ENCODE data around the gene ACAA1. TPM values are rescaled to one million over a fixed set of nuclear protein-coding genes. Genes with fewer than 3 reads are reported as not detected.

The ACAA1 gene
- total and polyA plus RNA-seq, 2 of the 4 experiments (the other 2 are of a cell fraction) = 30.8 to 62.4 TPM

GRCh38 chr3:38098376-38098723 lies 38.6 kb downstream of the ACAA1 start:
- peaks cover 65% of the 10 kb centered on the region for H3K27me3 ChIP-seq (ENCODE audit: control insufficient read depth, insufficient read depth, low read length)
- H4K8ac ChIP-seq (ENCODE audit: low read depth in 2 of 2, low read length in 2 of 2) = no peak overlapping the region
- H3K14ac ChIP-seq (replicated peaks; ENCODE audit: low read depth, low read length) = no peak overlapping the region
- H3K23ac ChIP-seq (ENCODE audit: low read depth, low read length) = no peak overlapping the region
- POLR2A ChIA-PET (ENCODE audit: unreplicated experiment) = no interaction called here
- no peaks in the 10 kb centered on the region for H3K9me1 ChIP-seq (ENCODE audit: insufficient read depth, low read length)
- BruUV-seq (replicated peaks) = no TSS peak
- no peak overlapping the region for H3K4me3 ChIP-seq (ENCODE audit: insufficient read depth, low read depth, low read length)
- TF ChIP-seq RAD21 (IDR thresholded peaks at IDR 0.05; ENCODE audit: low read length) = no peak
- TF ChIP-seq MAZ (IDR thresholded peaks at IDR 0.05; ENCODE audit: borderline replicate concordance, low read depth, low read length) = no peak
- no peak for TF ChIP-seq CHD1 (IDR thresholded peaks at IDR 0.05; ENCODE audit: low read depth, low read length)
- no peak for TF ChIP-seq FOS (IDR thresholded peaks at IDR 0.05; ENCODE audit: low read depth, low read length)
- no peak for TF ChIP-seq POLR2A (IDR thresholded peaks at IDR 0.05; ENCODE audit: low read depth, low read length)
- no peak for TF ChIP-seq NFE2L2 (IDR thresholded peaks at IDR 0.05; ENCODE audit: low read depth, low read length)
- TF ChIP-seq RFX5 (IDR thresholded peaks at IDR 0.05; ENCODE audit: low read depth, low read length) = no peak
- no peak overlapping the region for H3K56ac ChIP-seq (ENCODE audit: extremely low read depth, insufficient read depth, low read length)
- DNase-seq = no peak
- H3K9ac ChIP-seq (ENCODE audit: low read depth, low read length) = no peak overlapping the region
- no peak overlapping the region for H2BK5ac ChIP-seq (ENCODE audit: low read depth, low read length, poor library complexity, severe bottlenecking)
- H4K20me1 ChIP-seq (ENCODE audit: insufficient read depth, low read length) = no peaks in the 10 kb centered on the region; the same call in 1 of the 2 replicates
- no peak overlapping the region for H2AFZ ChIP-seq (replicated peaks; ENCODE audit: low read length, poor library complexity)
- no peak overlapping the region for H2AK9ac ChIP-seq (replicated peaks; ENCODE audit: low read depth, low read length, poor library complexity)
- ATAC-seq (ENCODE audit: low read depth) = no peak
- in situ Hi-C loops (cut with MboI; ENCODE audit: low sequenced_read_pairs) (no loop called here), dilution Hi-C loops (cut with HindIII; ENCODE audit: low sequenced_read_pairs, unreplicated experiment) (no loop called here), intact Hi-C loops (cut with micrococcal nuclease) (no loop called here)
- no peak overlapping the region for H2BK120ac ChIP-seq (ENCODE audit: low read depth, low read length)
- CTCF ChIA-PET = no interaction called here
- H3K18ac ChIP-seq (ENCODE audit: low read depth, low read length) = no peak overlapping the region
- no peak overlapping the region for H2BK20ac ChIP-seq (ENCODE audit: low read depth, low read length)
- H3K4me2 ChIP-seq (ENCODE audit: low read depth, low read length) = no peak overlapping the region
- no peak overlapping the region for H3K27ac ChIP-seq (ENCODE audit: insufficient read depth, low read length)
- H4K5ac ChIP-seq (ENCODE audit: low read depth, low read length) = no peak overlapping the region
- no peak overlapping the region for H2AK5ac ChIP-seq (ENCODE audit: low read depth, low read length)
- no peaks in the 10 kb centered on the region for H3K9me3 ChIP-seq (ENCODE audit: control insufficient read depth, insufficient read depth, low read length)
- no peaks in the 10 kb centered on the region for H3K4me1 ChIP-seq (ENCODE audit: control insufficient read depth, insufficient read depth, low read length)
- H3K79me1 ChIP-seq (ENCODE audit: low read depth in 1 of 2, low read length in 2 of 2) = no peaks in the 10 kb centered on the region
- H2BK15ac ChIP-seq (ENCODE audit: low read depth, low read length) = no peak overlapping the region
- no peak overlapping the region for H4K91ac ChIP-seq (ENCODE audit: insufficient read depth, low read depth, low read length)
- H3K4ac ChIP-seq (ENCODE audit: low read depth, low read length) = no peak overlapping the region
- 85% methylated on average over 5 of the region's 9 CpGs; no CpG with 5 or more reads in 1 of the 2 experiments for WGBS, 2 experiments (ENCODE audit: extremely low coverage in 2 of 2, insufficient read length in 1 of 2)
- no peaks in the 10 kb centered on the region for H3K36me3 ChIP-seq (ENCODE audit: control insufficient read depth, insufficient read depth, low read length)
